ENCODE data around the gene SENP8.
"Not testable (repeated sequence)": the region's sequence is repeated elsewhere in the genome, so short reads cannot be mapped to it uniquely, and the experiment has no call there.

SENP8 gene

GRCh38 chr15:72167445-72167844, 49.2 kb downstream of the SENP8 start:
- 96 to 97% methylated on average over 6 of the region's 6 CpGs for WGBS, 2 experiments
- H3K27ac ChIP-seq (ENCODE audit: insufficient read depth, low read depth, low read length, poor library complexity, severe bottlenecking), result no peak overlapping the region
- no peaks in the 10 kb centered on the region for H3K36me3 ChIP-seq (ENCODE audit: control insufficient read depth, insufficient read depth, low read length)
- no peaks in the 10 kb centered on the region for H3K27me3 ChIP-seq (ENCODE audit: control insufficient read depth, insufficient read depth, low read length, poor library complexity, severe bottlenecking)
- peaks cover 2% of the 10 kb centered on the region for H3K4me1 ChIP-seq (ENCODE audit: control insufficient read depth, insufficient read depth, low read length)
- no peak overlapping the region for H3K4me3 ChIP-seq (ENCODE audit: insufficient read depth, low read depth, low read length)
- H3K9me3 ChIP-seq (ENCODE audit: control insufficient read depth, low read length), result no peaks in the 10 kb centered on the region

DNA sequence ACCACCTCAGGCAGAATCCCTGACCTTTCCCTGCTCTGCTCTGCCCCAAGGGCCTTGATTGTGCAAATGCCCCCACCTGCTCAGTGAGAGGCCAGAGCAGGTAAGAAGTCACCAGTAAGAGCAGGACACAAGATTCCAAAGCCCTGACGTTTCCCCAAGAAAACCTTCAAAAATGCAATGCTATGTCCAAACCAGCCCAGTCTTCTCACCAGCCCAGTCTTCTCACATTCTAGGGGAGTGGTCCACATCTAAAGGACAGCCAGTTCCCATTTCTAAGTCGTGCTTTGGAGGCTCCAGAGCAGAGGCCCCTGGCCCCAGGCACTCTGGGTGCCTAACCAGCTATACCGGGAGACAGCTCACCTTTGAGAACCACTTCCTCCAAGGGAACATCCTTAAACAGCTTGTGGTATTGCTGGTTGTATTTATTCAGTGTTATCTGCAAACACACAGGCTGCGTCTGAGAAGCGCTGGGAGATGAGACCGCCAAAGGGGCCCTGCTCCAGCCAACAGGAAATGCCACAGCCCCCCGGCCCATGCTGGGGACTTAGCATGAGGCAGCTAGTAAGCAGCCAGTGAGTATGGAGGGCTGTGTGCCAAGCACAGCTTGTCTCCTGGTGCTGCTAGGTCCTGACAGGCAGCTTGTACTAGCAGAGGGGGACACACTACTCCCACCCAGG, 50.1 kb downstream of the SENP8 start:
- H3K27ac ChIP-seq (ENCODE audit: insufficient read depth, low read depth, low read length, poor library complexity, severe bottlenecking), result no peak overlapping the region

DNA sequence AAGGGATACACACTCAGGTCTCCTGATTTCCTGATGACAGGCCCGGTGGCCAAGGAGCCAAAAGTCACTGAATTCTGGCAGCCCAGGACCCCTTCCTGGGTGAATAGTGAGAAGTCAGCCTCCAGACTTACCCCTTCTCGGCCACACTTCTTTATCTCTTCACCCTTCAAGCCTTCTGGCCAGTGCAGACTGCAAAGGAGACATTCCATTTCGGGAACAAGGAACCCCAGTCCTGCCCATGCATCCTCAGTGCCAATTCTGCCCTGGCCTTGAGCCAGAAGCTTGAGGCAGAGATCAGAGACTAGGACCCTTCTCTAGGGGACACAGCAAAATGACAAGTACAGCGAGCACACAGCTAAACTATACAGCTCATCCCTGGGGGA, 50.6 kb downstream of the SENP8 start:
- 88 to 90% methylated on average over 4 of the region's 4 CpGs for WGBS, 2 experiments
- no peaks in the 10 kb centered on the region for H3K27me3 ChIP-seq (ENCODE audit: control insufficient read depth, insufficient read depth, low read length, poor library complexity, severe bottlenecking)

More for the DNA sequence above, 50.1 kb downstream of the SENP8 start:
- no peaks in the 10 kb centered on the region for H3K36me3 ChIP-seq (ENCODE audit: control insufficient read depth, insufficient read depth, low read length)
- 72 to 78% methylated on average over 7 of the region's 7 CpGs for WGBS, 2 experiments
- no peaks in the 10 kb centered on the region for H3K27me3 ChIP-seq (ENCODE audit: control insufficient read depth, insufficient read depth, low read length, poor library complexity, severe bottlenecking)
- H3K4me3 ChIP-seq (ENCODE audit: insufficient read depth, low read depth, low read length), result no peak overlapping the region
- peaks cover 2% of the 10 kb centered on the region for H3K4me1 ChIP-seq (ENCODE audit: control insufficient read depth, insufficient read depth, low read length)
- H3K9me3 ChIP-seq (ENCODE audit: control insufficient read depth, low read length), result no peaks in the 10 kb centered on the region

DNA sequence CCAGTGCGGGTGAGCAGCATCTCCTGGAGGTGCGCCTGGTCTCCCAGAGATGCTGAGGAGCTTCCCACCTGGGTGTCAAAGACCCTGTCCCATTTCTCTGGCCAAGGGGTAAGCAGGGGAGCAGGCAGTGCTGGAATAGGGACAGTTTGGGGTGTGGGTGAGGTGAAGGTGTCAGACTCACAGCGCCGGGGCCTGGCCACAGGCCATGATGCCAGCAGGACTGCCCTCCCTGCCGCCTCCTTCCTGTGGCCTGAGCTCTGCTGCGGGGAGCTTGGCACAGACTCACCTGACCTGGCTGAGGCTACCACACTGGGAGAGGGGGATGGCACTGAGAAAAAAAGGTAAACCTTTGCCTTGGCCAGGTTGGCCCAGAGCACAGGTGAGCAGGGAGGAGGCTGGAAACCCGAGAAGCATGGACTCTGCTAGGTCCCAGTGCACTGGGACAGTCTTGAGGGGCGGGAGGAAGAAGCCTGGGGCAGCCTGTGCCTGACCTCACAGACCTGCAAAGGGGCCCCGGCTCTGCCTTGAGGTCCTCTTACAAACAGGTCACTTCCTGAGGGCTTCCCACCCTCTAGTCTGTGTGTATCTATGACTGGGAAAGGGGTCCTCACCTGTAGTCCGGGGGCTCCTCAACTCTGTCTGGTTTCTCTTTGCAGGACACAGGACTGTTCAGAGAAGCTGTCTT, 51.2 kb downstream of the SENP8 start:
- H3K36me3 ChIP-seq (ENCODE audit: control insufficient read depth, insufficient read depth, low read length), result no peaks in the 10 kb centered on the region
- no peaks in the 10 kb centered on the region for H3K9me3 ChIP-seq (ENCODE audit: control insufficient read depth, low read length)
- no peaks in the 10 kb centered on the region for H3K27me3 ChIP-seq (ENCODE audit: control insufficient read depth, insufficient read depth, low read length, poor library complexity, severe bottlenecking)
- H3K27ac ChIP-seq (ENCODE audit: insufficient read depth, low read depth, low read length, poor library complexity, severe bottlenecking), result no peak overlapping the region
- WGBS, 2 experiments, result 92 to 93% methylated on average over 10 of the region's 10 CpGs
- H3K4me3 ChIP-seq (ENCODE audit: insufficient read depth, low read depth, low read length), result no peak overlapping the region
- peaks cover 2% of the 10 kb centered on the region for H3K4me1 ChIP-seq (ENCODE audit: control insufficient read depth, insufficient read depth, low read length)

More for the DNA sequence above, 50.6 kb downstream of the SENP8 start:
- H3K36me3 ChIP-seq (ENCODE audit: control insufficient read depth, insufficient read depth, low read length), result no peaks in the 10 kb centered on the region
- peaks cover 2% of the 10 kb centered on the region for H3K4me1 ChIP-seq (ENCODE audit: control insufficient read depth, insufficient read depth, low read length)
- H3K27ac ChIP-seq (ENCODE audit: insufficient read depth, low read depth, low read length, poor library complexity, severe bottlenecking), result no peak overlapping the region
- H3K9me3 ChIP-seq (ENCODE audit: control insufficient read depth, low read length), result no peaks in the 10 kb centered on the region
- H3K4me3 ChIP-seq (ENCODE audit: insufficient read depth, low read depth, low read length), result no peak overlapping the region

- peaks cover 2% of the 10 kb centered on the region for H3K4me1 ChIP-seq (ENCODE audit: control insufficient read depth, insufficient read depth, low read length)
- H3K9me3 ChIP-seq (ENCODE audit: control insufficient read depth, low read length), result no peaks in the 10 kb centered on the region
- WGBS, 2 experiments, result 96% methylated on average over 16 of the region's 16 CpGs
Observed at GRCh38 chr15:72169921-72170611, 51.9 kb downstream of the SENP8 start.

GRCh38 chr15:72170691-72171090, 52.5 kb downstream of the SENP8 start:
- H3K36me3 ChIP-seq (ENCODE audit: control insufficient read depth, insufficient read depth, low read length), result no peaks in the 10 kb centered on the region
- H3K4me1 ChIP-seq (ENCODE audit: control insufficient read depth, insufficient read depth, low read length), result peaks cover 2% of the 10 kb centered on the region
- no peak overlapping the region for H3K27ac ChIP-seq (ENCODE audit: insufficient read depth, low read depth, low read length, poor library complexity, severe bottlenecking)
- H3K4me3 ChIP-seq (ENCODE audit: insufficient read depth, low read depth, low read length), result no peak overlapping the region
- 94 to 97% methylated on average over 7 of the region's 7 CpGs for WGBS, 2 experiments
- H3K9me3 ChIP-seq (ENCODE audit: control insufficient read depth, low read length), result no peaks in the 10 kb centered on the region
- no peaks in the 10 kb centered on the region for H3K27me3 ChIP-seq (ENCODE audit: control insufficient read depth, insufficient read depth, low read length, poor library complexity, severe bottlenecking)

More at GRCh38 chr15:72169921-72170611, 51.9 kb downstream of the SENP8 start:
- H3K27ac ChIP-seq (ENCODE audit: insufficient read depth, low read depth, low read length, poor library complexity, severe bottlenecking), result no peak overlapping the region
- no peak overlapping the region for H3K4me3 ChIP-seq (ENCODE audit: insufficient read depth, low read depth, low read length)
- no peaks in the 10 kb centered on the region for H3K36me3 ChIP-seq (ENCODE audit: control insufficient read depth, insufficient read depth, low read length)
- no peaks in the 10 kb centered on the region for H3K27me3 ChIP-seq (ENCODE audit: control insufficient read depth, insufficient read depth, low read length, poor library complexity, severe bottlenecking)

- H3K4me3 ChIP-seq (ENCODE audit: insufficient read depth, low read depth, low read length); H3K4me1 ChIP-seq (ENCODE audit: control insufficient read depth, insufficient read depth, low read length); H3K27me3 ChIP-seq (ENCODE audit: control insufficient read depth, insufficient read depth, low read length, poor library complexity, severe bottlenecking); H3K9me3 ChIP-seq (ENCODE audit: control insufficient read depth, low read length); H3K36me3 ChIP-seq (ENCODE audit: control insufficient read depth, insufficient read depth, low read length); H3K27ac ChIP-seq (ENCODE audit: insufficient read depth, low read depth, low read length, poor library complexity, severe bottlenecking): not testable (repeated sequence)
- WGBS, 2 experiments, result 89 to 93% methylated on average over 10 of the region's 10 CpGs
Observed at GRCh38 chr15:72171978-72172377, 53.8 kb downstream of the SENP8 start.

DNA sequence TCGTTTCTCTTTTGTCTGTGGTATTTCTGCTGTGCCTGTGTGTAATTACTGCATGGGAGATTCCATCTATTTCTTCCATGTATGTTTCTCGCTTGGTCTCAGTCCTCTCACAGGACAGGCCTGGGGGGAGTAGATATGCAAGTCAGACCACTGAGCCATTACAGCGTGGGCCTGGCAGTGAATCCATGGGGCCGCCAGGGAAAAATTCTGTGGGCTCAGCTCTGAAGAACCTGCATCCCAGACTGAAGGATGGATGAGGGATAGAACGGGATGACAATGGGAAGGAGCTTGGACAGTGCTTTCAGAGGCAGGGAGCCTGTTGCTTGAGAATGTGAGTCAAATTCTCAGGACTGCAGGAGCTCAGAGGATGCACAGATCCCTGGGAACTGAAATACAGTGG, 54.6 kb downstream of the SENP8 start:
- Histone ChIP-seq H3K4me3 (ENCODE audit: insufficient read depth, low read depth, low read length) (no peak overlapping the region), H3K27me3 (ENCODE audit: control insufficient read depth, insufficient read depth, low read length, poor library complexity, severe bottlenecking) (no peaks in the 10 kb centered on the region), H3K4me1 (ENCODE audit: control insufficient read depth, insufficient read depth, low read length) (peaks cover 2% of the 10 kb centered on the region), H3K9me3 (ENCODE audit: control insufficient read depth, low read length) (no peaks in the 10 kb centered on the region), H3K27ac (ENCODE audit: insufficient read depth, low read depth, low read length, poor library complexity, severe bottlenecking) (no peak overlapping the region), H3K36me3 (ENCODE audit: control insufficient read depth, insufficient read depth, low read length) (no peaks in the 10 kb centered on the region)
- WGBS, 2 experiments, result 80 to 81% methylated on average over 5 of the region's 5 CpGs

- H3K27me3 ChIP-seq (ENCODE audit: control insufficient read depth, insufficient read depth, low read length, poor library complexity, severe bottlenecking), result no peaks in the 10 kb centered on the region
- 91 to 92% methylated on average over 6 of the region's 6 CpGs for WGBS, 2 experiments
- no peaks in the 10 kb centered on the region for H3K36me3 ChIP-seq (ENCODE audit: control insufficient read depth, insufficient read depth, low read length)
- H3K4me1 ChIP-seq (ENCODE audit: control insufficient read depth, insufficient read depth, low read length), result peaks cover 2% of the 10 kb centered on the region
- H3K4me3 ChIP-seq (ENCODE audit: insufficient read depth, low read depth, low read length), result no peak overlapping the region
- no peak overlapping the region for H3K27ac ChIP-seq (ENCODE audit: insufficient read depth, low read depth, low read length, poor library complexity, severe bottlenecking)
- H3K9me3 ChIP-seq (ENCODE audit: control insufficient read depth, low read length), result no peaks in the 10 kb centered on the region
Observed at GRCh38 chr15:72173401-72173800, 55.2 kb downstream of the SENP8 start.

DNA sequence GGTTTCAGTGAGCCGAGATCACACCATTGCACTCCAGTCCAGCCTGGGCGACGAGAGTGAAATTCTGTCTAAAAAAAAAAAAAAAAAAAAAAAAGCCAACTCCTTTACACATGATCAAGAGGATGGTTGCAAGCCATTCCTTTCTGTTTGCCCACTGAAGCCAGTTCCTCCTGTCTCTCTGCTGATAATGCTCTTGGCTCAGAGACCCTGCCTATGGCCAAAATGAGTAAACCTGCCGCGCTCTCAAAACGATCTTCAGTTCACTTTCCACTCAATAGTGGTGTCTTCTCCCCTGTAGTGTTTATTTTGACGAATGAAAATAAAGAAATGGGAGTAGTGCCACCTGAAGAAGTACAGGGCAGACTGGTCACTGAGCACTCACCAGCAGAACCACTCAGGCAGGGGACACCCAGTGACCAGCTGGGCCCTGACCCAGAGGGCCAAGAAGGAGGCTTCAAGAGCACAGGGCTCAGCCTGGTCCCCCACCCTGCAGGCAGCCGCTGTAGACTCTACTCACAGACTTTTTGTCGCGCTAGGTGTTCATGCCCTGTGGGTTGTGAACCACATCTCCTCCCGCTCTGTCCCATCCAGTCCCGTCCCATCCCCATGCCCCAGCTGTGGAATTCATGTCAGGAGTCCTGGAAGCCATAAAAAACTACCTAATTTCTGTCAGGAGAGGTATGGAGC, 55.8 kb downstream of the SENP8 start:
- Histone ChIP-seq H3K4me1 (ENCODE audit: control insufficient read depth, insufficient read depth, low read length) (no peaks in the 10 kb centered on the region), H3K9me3 (ENCODE audit: control insufficient read depth, low read length) (no peaks in the 10 kb centered on the region), H3K27ac (ENCODE audit: insufficient read depth, low read depth, low read length, poor library complexity, severe bottlenecking) (no peak overlapping the region), H3K4me3 (ENCODE audit: insufficient read depth, low read depth, low read length) (no peak overlapping the region), H3K36me3 (ENCODE audit: control insufficient read depth, insufficient read depth, low read length) (no peaks in the 10 kb centered on the region), H3K27me3 (ENCODE audit: control insufficient read depth, insufficient read depth, low read length, poor library complexity, severe bottlenecking) (no peaks in the 10 kb centered on the region)
- 95 to 96% methylated on average over 12 of the region's 12 CpGs for WGBS, 2 experiments
